Stomach (tissue), 4 donors: ENCODE measurements around the gene BRD7.

ENCODE experiments used
- CTCF ChIP-seq, 7 experiments: fragments of 450-650 bp in 4 of 7; fragments of 200-600 bp in 3 of 7; sonication (generic) in 3 of 7; IDR thresholded peaks; one replicate each; pipeline ENCODE4 v1.5.1; 2016 to 2019; ENCODE audit warnings: antibody characterized with exemption in 7 of 7, control low read depth in 2 of 7, mild to moderate bottlenecking in 1 of 7
- EP300 ChIP-seq: sonication (generic); formaldehyde crosslinking; IDR thresholded peaks from one replicate; pipeline ENCODE4 v1.6.1; 2017; ENCODE audit warnings: antibody characterized with exemption
- POLR2A ChIP-seq, 4 donors: fragments of 450-650 bp; IDR thresholded peaks; one replicate each; pipeline ENCODE4 v1.6.1; 2016; ENCODE audit warnings: antibody characterized with exemption in 4 of 4, control low read depth in 2 of 4, mild to moderate bottlenecking in 1 of 4, moderate library complexity in 1 of 4
- POLR2AphosphoS5 ChIP-seq, 3 donors: sonication (generic); formaldehyde crosslinking; IDR thresholded peaks; one replicate each; pipeline ENCODE4 v1.6.1; 2016; ENCODE audit warnings: antibody characterized with exemption in 3 of 3

DNA sequence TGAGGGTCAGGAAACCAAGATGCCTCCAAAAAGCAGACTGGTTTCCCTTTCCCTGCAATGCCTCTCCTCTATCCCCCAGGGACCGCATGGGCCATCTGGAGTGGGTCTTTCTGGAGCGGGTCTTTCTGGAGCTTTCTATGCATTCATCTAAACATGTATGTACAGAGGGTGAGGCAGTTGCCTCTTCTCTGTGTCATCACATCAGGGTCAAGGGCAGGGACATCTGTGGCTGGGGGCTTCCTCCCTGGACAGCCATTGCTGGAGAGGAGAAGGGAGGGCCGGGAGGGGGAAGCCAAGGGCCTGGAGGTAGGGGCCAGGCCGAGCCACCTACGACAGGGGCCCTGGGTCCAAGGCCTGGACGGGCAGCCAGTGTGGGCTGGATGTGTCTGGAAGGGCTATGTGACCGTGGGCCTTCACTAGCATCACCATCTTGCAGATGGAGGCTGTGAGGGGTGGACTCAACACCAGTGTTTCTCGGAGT is 101.6 kb downstream of the BRD7 start:
- no peak for TF ChIP-seq CTCF (IDR thresholded peaks at IDR 0.05)
- TF ChIP-seq POLR2A (IDR thresholded peaks at IDR 0.05): no peak
- TF ChIP-seq POLR2AphosphoS5 (IDR thresholded peaks at IDR 0.05): no peak
- TF ChIP-seq EP300: no peak
